ENCODE data around the gene BACH1.
A peak's percentile ranks its signal among the peaks of the same experiment; 100 is the strongest.
"Not testable (repeated sequence)": the region's sequence is repeated elsewhere in the genome, so short reads cannot be mapped to it uniquely, and the experiment has no call there.

The BACH1 gene

DNA sequence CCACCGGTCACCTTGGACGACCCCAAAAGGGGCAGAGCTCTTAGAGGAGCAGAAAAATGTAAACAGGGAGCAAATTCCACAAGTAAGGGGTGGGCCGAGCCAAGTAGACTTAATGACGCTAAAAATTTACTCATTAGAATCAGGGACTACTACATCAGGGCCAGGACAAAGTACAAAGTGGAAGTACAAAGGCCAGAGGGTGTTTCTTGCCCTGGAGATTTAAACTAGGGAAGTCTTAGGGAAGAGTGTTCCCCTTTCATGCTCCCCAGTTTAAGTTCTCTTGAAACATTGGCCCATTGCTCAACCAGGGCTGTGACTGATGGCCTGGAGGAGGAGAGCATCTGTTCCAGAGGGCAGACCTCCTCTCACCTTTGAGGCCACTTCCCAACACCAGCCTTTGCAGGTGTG, 48.6 kb downstream of the BACH1 start:
- DNase-seq, result no peak

DNA sequence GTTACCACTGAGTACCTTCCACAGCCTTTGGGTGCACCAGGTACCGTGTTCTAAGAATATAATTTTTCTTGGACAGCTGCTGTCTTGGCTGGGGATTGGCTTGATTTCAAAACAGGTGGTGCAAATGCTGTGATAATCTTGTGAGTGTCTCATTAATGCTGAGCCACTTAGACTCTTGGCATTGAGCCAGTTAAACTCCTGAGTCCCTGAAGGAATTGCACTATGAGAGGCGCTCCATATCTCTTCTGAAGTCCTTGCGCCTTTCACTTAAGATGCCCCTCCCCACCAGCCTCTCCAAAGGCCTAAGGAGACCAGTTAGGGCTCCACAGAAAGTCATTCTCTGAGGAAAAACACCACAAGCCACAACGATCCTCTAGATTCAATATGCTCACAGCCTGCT, 51.0 kb downstream of the BACH1 start:
- no peak for DNase-seq

DNA sequence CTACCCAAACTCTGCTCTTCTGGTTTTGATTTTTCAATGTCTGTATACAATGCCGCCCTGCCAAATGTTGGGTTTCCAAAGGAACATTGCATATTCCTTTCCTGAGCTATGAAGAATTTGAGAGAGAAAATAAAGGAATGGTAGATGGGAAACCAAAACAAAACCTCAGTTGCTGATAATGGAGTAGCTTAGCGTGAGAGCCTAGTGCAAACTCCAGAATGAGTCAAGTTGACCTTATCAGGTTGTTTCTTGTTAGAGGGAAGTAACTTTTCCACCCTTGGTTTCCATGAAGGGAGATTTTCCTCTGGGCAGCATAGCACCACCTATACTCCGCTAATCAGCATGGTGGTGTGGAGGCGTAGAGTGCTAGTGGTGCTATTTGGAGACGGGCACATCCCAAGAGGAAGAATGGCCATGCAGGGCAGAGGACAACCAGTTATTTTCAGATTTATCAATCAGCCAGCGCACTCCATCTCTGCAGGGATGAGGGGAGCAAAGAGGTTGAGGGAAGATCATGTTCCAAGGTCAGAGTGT, 51.6 kb downstream of the BACH1 start:
- DNase-seq, result no peak

DNA sequence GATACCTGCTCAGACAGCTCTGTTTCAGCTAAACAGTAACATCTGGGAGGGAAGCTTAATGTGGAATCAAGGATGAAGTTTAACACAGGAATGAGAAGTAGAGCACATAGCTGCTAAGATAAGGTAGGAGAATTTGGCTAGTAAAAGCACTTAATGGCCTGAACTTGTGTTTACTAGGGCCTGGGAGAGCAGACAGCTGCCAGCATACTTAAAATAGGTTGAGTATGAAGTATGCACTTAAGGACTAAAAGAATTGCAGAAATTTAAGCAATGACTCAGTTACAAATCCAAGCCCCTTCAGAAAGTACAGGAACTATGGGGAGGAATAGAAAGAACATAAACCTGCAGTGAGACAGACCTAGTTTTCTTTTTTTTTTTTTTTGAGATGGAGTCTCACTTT, 53.0 kb downstream of the BACH1 start:
- peak; percentile 81 for DNase-seq

DNA sequence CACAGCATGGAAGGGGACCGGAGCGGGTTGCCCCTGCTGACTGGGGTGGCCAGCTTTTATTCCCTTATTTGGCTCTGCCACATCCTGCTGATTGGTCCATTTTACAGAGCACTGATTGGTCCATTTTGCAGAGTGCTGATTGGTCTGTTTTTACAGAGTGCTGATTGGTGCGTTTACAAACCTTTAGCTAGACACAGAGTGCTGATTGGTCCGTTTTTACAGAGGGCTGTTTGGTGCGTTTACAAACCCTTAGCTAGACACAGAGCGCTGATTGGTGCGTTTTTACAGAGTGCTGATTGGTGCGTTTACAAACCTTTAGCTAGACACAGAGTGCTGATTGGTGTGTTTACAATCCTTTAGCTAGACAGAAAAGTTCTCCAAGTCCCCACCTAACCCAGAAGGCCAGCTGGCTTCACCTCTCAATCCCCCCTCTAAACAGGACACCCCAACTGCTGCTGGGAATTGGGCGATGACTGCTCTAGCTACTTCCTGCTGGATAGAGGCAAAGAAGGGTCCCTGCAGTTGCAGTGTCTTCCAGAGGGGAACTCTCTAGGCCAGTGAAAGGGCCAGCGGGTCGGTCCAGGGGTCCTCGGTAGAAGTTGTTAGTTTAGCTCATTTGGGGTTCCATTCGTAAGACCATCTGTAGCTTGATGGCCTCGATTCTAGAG, 56.5 kb downstream of the BACH1 start:
- DNase-seq, result not testable (repeated sequence)

DNA sequence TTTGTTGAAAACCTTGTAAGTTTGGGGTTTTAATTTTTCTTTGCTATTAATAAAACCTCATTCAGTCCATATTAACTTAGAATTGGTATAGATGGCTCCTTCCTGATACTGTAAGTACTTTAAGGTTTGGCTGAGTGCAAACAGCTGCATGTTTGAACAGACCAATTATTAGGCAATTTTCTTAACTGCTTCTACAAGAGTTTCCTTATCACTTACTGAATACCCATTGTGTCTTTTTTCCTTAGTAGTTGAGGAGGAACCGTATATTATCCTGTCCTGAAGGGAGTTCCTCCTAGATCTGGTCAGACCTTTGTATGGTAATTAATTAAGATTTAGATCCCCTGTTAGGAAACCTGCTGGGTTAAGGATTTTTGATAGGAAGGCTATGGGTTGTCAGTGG, 57.6 kb downstream of the BACH1 start:
- not testable (repeated sequence) for DNase-seq

DNA sequence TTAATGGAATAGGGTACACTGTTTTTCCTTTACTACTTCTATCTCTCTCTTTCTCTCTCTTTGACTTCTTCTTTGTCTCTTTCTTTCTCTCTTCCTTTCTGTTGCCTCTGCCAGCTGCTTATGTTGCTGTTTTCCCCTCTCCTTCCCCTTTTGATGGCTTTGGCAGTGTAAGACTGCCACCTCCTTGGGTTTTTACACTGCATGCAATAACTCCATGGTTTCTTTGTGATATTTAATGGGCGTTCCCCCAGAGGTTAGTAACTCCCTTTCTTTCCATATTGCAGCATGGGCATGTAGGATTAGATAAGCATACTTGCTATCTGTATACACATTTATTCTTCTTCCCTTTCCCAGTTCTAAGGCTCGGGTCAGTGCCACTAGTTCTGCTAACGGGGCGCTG, 58.1 kb downstream of the BACH1 start:
- DNase-seq, result not testable (repeated sequence)

DNA sequence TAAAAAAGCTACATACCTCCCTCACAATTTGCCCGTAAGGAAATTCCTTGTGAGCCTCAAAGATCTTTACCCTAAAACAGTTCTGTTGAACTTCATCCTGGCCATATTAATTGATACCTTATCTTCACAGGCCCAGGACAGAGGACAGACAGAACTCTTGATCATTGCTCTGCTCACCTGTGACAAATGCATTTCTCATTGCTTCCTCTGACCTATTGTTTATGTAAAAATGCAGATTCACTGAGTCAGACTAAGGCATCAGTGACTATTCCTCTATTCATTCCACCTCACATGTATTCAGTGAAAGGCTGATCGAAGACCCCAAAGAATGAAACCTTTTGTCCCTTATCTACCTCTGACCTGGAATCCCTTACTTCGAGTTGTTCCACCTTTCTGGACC, 61.0 kb downstream of the BACH1 start:
- DNase-seq, result no peak

DNA sequence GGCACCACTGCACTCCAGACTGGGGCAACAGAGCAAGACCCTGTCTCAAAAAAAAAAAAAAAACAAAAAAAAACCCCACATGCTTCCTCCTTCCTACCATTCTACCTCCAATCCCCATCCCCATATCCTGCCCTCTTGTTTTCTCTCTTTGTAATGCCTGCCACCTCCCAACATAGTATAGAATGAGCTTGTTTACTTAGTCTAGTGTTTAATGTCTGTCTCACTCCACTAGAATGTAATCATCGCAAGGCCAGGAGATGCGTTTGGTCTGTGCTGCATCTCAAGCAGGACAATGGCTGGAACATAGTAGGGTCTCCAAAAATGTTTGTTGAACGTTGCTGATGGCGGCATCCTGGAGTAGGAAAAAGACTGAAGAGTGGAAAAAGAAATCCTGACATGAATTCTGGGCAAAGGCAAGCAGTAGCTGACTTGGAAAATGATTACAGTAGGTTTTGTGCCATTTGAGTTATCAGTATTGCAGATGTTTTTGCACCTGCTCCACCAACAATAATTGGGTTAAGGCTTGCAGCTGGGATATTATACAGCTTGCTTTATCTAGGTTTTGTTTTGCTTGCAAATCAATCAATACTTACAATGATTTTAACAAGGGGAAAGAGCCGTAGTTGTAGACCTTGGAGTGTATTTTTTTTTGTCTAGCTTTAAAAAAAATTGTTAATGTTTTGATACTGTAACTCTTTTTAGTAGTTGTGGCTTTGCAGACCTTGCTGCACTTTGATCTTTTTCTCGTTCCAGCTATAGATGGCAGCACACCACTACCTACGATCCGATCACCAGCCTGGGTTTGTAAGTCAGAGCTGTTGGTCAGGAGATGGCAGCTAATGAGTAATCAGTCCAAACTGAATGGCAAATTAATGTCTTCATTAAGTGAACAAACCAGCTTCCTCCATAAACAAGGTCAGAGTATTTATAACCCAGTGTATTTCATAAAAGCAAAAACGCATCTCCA, 62.4 kb downstream of the BACH1 start:
- DNase-seq, result no peak

DNA sequence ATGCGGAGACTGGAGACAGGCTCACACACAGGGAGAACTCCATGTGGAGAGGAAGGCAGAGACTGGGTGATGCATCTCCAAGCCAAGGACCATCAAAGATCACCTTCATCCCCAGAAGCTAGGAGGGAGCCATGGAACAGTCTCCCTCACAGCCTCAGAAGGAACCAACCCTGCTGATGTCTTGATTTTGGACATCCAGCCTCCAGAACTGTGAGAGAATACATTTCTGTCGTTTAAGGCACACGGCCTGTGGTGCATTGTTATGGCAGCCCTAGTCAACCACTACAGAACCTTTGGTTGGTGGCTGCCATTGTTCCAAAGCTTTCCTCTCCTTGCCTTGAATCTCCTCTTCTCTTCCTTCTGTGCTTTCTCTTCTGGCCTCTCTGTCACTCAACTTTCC, 64.0 kb downstream of the BACH1 start:
- no peak for DNase-seq

DNA sequence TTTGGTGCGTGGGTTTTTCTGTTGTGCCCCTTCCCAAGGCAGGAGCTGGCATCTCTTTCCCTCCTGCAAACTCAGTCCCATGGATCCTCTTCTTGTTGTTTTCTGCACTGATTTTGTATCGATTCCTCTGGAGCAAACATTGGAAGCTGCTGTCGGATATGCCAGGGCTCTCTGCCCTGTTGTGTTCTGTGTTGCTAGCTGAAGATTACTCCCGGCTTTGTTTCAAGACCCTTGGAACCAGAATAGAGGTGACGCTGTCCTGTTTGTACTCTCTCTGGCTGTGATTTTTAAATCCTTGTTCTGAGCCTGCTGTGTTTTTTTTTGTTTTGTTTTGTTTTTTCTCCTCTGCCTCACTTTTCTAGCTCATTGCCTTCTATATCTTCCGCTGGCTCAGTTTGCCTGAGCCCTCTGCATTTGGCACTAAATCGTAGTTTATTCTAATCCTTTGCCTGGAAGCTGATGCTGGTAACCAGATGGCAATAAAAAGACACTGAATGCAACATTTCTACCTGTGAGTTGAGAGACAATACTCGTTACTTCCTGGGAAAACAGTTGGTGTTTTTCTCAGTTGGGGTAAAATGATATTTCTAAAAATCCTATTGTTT, 67.0 kb downstream of the BACH1 start:
- DNase-seq, result no peak

DNA sequence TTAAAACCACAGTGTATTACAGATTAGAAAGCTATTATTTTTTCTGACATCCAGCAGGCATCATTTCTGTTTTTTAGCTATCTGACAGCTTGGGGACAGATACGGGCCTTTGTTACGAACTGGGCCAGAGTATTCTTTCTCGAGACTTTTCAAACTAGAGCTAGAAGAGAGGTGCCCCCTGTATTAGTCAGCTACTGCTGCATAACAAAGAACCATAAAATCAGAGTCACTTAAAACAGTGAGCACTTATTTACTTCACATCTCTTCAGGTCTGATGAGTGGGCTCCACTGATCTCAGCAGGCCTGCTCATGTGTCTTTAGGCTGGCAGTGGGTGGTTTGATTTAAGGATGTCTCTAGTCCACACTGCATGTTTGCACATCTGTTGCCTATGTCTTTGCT, 67.8 kb downstream of the BACH1 start:
- no peak for DNase-seq

DNA sequence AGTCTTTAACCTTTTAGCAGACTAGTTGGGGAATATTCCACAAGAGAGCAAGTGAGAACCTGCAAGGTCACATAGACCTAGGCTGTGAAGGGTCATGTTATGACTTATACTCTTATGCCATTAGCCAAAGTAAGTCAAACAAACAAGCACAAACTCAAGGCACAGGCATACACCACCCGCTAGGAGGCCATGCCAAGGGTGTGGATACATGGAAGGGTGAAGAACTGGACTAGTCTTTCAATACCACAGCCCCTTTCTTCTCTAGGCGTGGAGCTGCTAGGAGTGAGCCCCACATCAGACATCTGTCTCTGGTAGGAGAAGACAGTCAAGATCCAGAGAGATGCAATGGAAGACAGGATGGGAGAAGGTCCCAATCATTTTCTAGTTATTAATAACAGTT, 68.6 kb downstream of the BACH1 start:
- no peak for DNase-seq

DNA sequence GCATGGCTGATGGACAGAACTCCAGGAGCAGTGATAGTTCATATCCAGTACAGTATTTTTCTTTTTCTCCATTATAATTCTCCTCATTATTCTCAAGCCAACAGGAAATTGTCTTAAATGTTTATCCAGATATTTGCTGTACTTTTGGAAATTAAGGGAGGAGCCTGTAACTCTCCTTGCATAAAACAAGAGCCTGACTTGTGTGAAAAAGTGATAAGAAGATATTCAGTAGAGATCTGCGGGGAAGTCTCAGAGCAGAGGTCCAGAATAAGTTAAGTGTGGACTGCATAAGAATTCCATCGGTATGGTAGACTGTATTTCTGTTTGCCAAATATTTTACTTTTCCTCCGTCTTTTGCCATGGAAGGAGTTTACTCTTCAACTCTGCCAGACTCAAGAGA, 70.2 kb downstream of the BACH1 start:
- no peak for DNase-seq

DNA sequence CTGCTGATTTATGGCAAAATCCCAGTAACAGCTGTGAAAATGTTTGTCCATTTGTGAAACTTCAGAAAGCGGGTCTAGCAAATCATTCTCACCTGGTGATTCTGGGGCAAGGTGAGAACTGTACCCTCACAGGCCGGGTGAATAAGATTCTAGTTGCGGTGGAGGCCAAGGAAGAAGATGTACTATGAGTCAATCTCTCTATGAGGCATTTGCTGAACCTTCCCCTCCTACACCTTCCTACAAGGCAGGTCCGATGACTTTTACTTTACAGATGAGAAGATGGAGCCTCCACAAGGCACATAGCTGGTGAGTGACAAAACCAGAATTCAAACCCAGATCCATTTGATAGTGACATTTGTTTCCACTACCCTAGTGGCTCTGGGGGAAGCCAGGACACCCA, 72.7 kb downstream of the BACH1 start:
- DNase-seq, result no peak

DNA sequence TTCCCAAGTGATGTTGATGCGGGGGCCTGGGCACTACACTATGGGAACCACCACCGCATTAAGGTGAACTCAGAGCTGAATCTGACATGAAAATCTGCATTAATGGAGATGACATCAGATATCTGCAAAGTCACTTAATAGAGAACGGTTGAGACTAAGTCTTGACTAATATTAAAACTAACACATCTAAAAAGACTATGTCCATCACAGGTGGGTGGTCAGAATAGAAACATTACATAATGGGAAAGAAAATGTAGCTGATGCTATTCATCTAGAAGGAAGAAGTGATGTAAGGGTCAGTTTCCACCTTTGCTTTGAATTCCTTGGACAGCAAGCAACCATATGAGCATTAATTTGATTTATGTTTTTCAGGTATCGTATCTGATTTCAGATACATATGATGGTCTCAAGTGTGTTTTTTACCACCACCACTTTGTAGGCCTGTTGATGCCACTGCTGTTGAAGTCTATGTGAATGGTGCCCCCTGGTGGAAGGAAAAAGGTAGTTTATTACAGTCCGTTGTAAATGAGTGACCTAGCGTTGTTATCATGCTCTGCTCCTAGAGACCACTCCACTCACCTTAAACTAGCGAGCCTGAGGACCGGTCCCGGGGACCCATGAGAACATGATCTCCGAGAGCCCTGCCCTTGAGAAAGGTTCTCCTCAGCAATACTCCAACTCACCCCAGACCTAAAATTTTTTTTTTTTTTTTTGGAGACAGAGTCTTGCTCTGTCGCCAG, 73.5 kb downstream of the BACH1 start:
- DNase-seq, result peak; percentile 83

DNA sequence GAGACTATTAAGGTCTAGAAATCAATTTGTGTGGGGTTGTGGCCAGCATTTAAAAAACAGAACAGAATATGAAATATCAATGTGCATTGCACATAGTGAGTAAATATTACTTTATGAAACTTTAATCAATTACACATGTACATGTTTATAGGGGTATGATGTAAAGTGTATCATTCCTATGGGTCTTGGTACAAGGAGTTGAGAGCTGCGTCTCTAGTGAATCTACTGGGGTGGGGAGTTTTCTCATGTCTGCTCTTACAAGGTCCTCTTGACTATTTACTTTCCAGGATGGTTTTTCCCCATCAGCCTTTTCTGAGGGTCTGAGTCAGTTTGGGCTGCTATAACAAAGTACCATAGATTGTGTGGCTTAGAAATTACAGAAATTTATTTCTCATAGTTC, 75.8 kb downstream of the BACH1 start:
- peak; percentile 22 for DNase-seq

DNA sequence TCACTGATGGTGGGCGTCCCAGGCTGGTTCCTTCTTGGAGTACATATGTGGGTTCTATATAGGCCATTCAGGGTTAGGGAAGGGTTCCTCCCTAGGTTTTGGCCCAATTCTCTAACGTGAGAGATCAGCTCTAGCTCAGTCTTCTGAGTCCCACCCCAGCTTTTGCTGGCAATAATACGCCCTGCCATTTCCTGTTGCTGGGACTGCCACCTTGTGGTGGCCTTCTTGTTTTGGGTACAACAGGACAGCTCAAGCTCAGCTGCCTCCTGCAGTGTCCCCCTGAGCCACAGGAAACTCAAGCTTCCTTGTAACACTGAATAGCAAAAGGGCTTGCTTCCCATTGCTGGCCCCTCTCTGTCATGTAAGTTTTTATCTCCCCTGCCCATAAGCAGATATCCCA, 77.8 kb downstream of the BACH1 start:
- peak; percentile 51 for DNase-seq

DNA sequence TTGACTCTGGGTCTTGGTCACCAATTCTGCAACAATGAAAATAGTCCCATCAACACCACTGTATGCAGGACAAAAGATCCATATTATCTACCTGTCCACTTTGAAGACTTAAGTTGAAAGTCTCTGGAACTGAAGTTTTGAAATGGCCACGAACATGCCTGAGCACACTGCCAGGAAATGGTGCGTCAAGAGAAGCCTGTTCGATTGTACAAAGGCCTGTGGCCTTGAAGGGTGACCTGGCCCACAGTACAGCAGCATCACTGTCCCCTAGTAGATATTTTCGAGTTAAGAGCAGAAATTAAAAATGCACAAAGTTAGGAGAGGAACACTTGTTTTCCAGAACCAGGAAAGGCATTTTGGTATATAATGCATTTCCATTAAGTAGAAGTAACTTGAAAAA, 78.5 kb downstream of the BACH1 start:
- no peak for DNase-seq

DNA sequence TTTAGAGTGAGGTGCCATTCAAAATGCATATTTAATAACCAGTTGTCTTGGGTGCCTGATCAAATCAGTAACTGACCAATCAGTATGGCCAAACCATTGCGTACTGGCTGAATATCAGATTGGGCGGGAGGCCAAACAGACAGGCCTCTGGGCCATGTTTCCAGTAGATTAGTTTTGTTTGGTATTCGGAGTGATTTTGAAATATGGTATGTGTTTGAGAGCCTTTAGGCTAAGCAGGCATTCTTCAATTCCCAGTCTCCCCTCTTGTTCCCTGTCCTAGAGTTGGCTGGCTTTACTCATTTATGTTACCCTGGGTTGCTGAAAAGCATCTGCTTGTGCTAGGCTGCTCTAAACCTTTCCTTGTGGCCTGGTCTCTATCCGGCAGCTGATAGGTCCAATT, 80.1 kb downstream of the BACH1 start:
- DNase-seq, result peak; percentile 55

DNA sequence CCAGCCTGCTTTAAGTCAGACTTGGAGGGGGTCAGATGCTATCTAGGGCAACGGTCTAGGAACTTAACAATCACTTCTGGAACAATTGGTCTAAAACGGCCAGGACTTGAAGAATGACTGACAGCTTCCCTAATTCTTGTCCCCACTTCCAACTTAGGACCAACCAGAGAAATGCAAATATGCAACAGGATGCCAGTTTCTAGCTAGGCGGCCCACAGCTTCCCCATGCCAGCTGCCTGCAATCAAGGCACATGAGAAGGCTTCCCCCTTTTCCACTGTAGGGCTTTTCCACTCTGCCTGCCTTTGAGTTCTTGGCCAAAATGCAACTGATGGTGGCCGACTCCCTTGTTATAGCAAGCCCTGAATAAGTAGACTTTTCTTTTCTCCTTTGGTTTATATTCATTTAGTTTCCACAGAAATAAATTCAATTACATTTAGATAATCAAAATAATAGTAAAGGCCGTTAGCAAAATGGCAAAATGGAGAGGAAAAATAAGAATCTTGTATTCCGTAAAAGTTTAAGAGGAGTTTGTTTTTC, 80.9 kb downstream of the BACH1 start:
- no peak for DNase-seq

DNA sequence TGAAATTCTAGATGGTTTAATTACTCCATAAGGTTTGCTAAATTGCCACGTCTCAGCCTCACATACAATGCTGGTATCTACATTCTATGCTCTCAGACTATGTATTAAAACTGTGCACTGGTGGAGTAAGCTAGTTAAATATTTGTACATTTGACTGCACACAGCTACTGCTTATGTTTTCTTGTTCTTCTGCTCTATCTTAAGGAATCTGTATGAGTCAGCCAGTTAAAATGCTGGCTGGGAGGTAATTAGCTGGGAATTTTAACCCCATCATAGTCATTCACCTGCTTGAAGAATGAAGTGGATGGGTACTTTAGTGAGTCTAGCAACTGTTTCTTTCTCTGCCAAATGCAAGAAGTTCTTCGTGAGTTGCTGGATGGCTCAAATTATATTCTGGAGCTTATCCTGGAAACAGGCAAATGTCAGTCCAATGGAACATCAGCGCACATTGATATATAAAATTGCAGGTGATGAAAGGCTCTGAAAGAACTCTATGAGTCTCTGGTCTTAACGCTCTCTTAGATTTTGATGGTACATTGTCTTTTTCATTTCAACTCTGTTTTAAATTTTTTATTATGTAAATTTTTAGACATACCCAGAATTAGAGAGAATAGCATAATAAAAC, 83.4 kb downstream of the BACH1 start:
- DNase-seq, result peak; percentile 73
